Measurements from ENCODE around the gene DISC1.

The DISC1 gene

DNA sequence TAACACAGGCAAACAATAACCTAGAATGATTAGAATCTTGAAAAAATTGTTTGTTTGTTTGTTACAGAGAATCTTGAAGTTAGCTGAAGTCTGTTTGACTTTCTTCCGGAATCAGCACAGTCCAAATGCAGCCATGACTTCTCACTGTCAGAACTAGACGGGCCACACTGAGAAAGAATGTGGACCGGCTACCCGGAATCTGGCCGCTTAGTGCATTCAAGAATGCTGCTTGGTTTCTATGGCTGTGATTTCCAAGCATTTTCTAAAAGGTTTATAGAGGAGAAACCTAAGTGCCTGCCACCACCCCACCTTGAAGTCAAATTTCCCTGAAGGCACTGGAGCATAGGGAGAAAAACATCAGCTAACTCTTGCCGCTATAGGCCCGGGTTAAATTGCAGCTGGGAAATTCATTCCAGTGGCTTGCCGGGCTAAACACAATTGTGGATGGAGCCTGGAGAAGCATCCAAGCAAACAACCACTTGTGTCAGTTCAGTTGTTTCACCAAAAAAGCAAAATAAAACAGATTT lies 231.1 kb downstream of the DISC1 start:
- H3F3A ChIP-seq (ENCODE audit: insufficient read depth, low read length) = no peaks in the 10 kb centered on the region
- H3K79me2 ChIP-seq (ENCODE audit: insufficient read depth, low read length) = no peaks in the 10 kb centered on the region
- H3K9ac ChIP-seq (ENCODE audit: low read length) = no peak overlapping the region
- H3K4me1 ChIP-seq (ENCODE audit: insufficient read depth, low read length, severe bottlenecking) = no peaks in the 10 kb centered on the region
- H3K9me3 ChIP-seq (ENCODE audit: low read length) = no peaks in the 10 kb centered on the region
- no peaks in the 10 kb centered on the region for H3K36me3 ChIP-seq (ENCODE audit: insufficient read depth, low read length)
- no peak overlapping the region for H3K4me3 ChIP-seq (ENCODE audit: low read depth, low read length, poor library complexity, severe bottlenecking)
- TF ChIP-seq EZH2 (IDR thresholded peaks at IDR 0.05; ENCODE audit: borderline replicate concordance, low read length) = no peak
- TF ChIP-seq, protein P1, sequence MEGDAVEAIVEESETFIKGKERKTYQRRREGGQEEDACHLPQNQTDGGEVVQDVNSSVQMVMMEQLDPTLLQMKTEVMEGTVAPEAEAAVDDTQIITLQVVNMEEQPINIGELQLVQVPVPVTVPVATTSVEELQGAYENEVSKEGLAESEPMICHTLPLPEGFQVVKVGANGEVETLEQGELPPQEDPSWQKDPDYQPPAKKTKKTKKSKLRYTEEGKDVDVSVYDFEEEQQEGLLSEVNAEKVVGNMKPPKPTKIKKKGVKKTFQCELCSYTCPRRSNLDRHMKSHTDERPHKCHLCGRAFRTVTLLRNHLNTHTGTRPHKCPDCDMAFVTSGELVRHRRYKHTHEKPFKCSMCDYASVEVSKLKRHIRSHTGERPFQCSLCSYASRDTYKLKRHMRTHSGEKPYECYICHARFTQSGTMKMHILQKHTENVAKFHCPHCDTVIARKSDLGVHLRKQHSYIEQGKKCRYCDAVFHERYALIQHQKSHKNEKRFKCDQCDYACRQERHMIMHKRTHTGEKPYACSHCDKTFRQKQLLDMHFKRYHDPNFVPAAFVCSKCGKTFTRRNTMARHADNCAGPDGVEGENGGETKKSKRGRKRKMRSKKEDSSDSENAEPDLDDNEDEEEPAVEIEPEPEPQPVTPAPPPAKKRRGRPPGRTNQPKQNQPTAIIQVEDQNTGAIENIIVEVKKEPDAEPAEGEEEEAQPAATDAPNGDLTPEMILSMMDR (IDR thresholded peaks at IDR 0.05; ENCODE audit: low read length) = no peak
- H3K27ac ChIP-seq (ENCODE audit: low read depth, low read length, poor library complexity, severe bottlenecking) = no peak overlapping the region
- H2AFZ ChIP-seq (ENCODE audit: low read length) = no peak overlapping the region
- H3K9me2 ChIP-seq (ENCODE audit: low read depth, low read length) = no peaks in the 10 kb centered on the region
- H3K4me2 ChIP-seq (ENCODE audit: low read length) = no peak overlapping the region
- no peaks in the 10 kb centered on the region for H4K20me1 ChIP-seq (ENCODE audit: insufficient read depth, low read length)
- no peaks in the 10 kb centered on the region for H3K27me3 ChIP-seq (ENCODE audit: insufficient read depth, low read length)

DNA sequence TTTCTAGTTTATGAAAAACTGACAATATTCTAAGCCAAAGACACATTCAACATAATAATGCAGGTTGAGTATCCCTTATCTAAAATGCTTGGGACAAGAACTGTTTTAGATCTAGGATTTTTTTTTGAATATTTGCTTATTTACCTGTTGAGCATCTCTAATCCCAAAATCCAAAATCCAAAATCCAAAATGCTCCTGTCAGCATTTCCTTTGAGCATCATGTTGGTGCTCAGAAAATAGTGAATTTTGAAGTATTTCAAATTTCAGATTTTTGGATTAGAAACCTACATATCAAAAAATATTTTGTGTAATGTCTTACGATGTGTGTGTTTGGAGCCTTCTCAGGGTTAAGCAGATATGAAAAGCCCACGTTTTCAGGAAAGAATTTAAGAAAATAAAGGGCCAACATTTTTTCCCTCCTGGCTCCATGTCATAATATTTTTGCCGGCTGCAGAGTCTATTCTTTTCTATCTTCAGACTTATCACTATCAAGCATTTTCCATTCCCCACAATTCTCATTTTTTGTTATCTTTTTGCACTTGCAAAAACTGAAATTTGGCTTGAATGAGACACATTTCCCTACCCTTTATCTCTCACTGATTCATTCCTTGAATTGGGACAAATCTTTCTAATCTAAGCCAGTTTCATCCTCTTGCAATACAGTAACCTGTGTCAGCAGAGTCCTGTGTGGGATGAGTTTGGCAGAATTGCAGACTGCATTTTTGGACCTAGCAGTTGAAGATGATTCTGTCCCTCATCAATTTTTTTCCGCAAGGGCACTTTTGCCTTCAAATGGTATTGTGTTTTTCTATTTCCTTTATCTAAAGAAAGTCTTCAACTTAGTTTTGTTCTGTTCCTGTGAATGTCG lies 233.9 kb downstream of the DISC1 start:
- H3K27me3 ChIP-seq (ENCODE audit: insufficient read depth, low read length) = no peaks in the 10 kb centered on the region
- H3K36me3 ChIP-seq (ENCODE audit: insufficient read depth, low read length) = no peaks in the 10 kb centered on the region
- no peaks in the 10 kb centered on the region for H3K4me1 ChIP-seq (ENCODE audit: insufficient read depth, low read length, severe bottlenecking)
- H2AFZ ChIP-seq (ENCODE audit: low read length) = no peak overlapping the region
- H3F3A ChIP-seq (ENCODE audit: insufficient read depth, low read length) = no peaks in the 10 kb centered on the region
- H4K20me1 ChIP-seq (ENCODE audit: insufficient read depth, low read length) = no peaks in the 10 kb centered on the region
- TF ChIP-seq, protein P1 (IDR thresholded peaks at IDR 0.05; ENCODE audit: low read length) = no peak
- no peak for TF ChIP-seq EZH2 (IDR thresholded peaks at IDR 0.05; ENCODE audit: borderline replicate concordance, low read length)
- H3K4me2 ChIP-seq (ENCODE audit: low read length) = no peak overlapping the region
- no peak overlapping the region for H3K4me3 ChIP-seq (ENCODE audit: low read depth, low read length, poor library complexity, severe bottlenecking)
- no peaks in the 10 kb centered on the region for H3K9me2 ChIP-seq (ENCODE audit: low read depth, low read length)
- no peaks in the 10 kb centered on the region for H3K79me2 ChIP-seq (ENCODE audit: insufficient read depth, low read length)
- no peak overlapping the region for H3K27ac ChIP-seq (ENCODE audit: low read depth, low read length, poor library complexity, severe bottlenecking)
- no peak overlapping the region for H3K9ac ChIP-seq (ENCODE audit: low read length)
- H3K9me3 ChIP-seq (ENCODE audit: low read length) = no peaks in the 10 kb centered on the region

DNA sequence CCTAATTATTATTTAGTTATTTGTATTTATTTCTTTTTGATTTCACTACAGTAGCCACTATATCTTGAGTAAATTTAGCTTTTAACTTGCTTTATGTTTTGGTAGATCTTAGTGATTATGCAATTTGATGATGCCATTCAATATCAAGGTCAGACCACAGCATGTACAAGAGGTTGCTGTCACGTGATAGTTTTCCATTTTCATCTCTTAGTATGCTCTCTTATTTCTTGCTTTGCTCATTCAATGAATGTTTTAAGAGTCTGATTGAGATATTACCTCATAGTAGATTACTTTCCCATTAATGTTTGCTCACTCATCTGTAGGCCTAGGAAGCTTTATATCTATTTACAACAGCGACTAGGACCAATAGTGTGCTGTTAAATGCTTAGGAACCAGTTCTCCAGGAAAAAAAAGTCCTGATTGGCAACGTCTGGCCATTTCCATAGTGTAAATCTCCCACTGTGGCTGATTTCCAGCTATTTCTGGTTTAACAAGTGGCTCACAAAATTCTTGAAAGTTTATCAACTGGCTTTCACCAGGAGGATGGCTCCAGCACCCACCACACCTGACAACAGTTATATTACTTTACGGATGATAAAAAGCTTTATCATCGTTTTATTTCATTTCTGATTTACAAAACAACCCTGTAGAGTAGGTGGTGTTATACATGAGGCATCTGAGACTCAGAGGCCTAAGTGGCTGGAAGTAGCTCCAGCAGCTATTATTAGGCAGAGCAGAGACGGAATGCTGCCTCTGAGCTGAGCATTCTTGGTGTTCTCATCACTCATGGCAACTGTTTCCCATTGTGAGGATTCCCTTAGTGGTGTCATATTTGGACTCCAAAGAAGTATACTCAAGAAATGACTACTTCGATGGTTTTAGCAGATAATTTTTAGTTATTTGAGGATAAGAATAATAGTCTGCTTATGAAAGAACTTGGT lies 235.2 kb downstream of the DISC1 start:
- Histone ChIP-seq H3K9ac (ENCODE audit: low read length) (no peak overlapping the region), H3K27me3 (ENCODE audit: insufficient read depth, low read length) (no peaks in the 10 kb centered on the region), H3K79me2 (ENCODE audit: insufficient read depth, low read length) (no peaks in the 10 kb centered on the region), H3K9me2 (ENCODE audit: low read depth, low read length) (no peaks in the 10 kb centered on the region), H3K36me3 (ENCODE audit: insufficient read depth, low read length) (no peaks in the 10 kb centered on the region), H3K4me3 (ENCODE audit: low read depth, low read length, poor library complexity, severe bottlenecking) (no peak overlapping the region), H4K20me1 (ENCODE audit: insufficient read depth, low read length) (no peaks in the 10 kb centered on the region), H3F3A (ENCODE audit: insufficient read depth, low read length) (no peaks in the 10 kb centered on the region), H3K27ac (ENCODE audit: low read depth, low read length, poor library complexity, severe bottlenecking) (no peak overlapping the region), H3K4me1 (ENCODE audit: insufficient read depth, low read length, severe bottlenecking) (no peaks in the 10 kb centered on the region), H3K9me3 (ENCODE audit: low read length) (no peaks in the 10 kb centered on the region), H2AFZ (ENCODE audit: low read length) (no peak overlapping the region), H3K4me2 (ENCODE audit: low read length) (no peak overlapping the region)
- TF ChIP-seq, protein P1 (IDR thresholded peaks at IDR 0.05; ENCODE audit: low read length) = no peak
- TF ChIP-seq EZH2 (IDR thresholded peaks at IDR 0.05; ENCODE audit: borderline replicate concordance, low read length) = no peak

Measured in OCI-LY1 (cell line).